DOHH2 (cell line): ENCODE measurements around the gene BCOR.

ENCODE experiments used
- H3F3A ChIP-seq: fragments of 200-600 bp; sonication (generic), shearing (Covaris generic); 2 replicates; pipeline ENCODE4 v1.6.0; 2016; ENCODE audit warnings: antibody characterized with exemption, mild to moderate bottlenecking; ENCODE audit not compliant: control insufficient read depth, insufficient read depth
- H3K27ac ChIP-seq: fragments of 200-600 bp; sonication (generic); 2 replicates; pipeline ENCODE4 v1.5.1; 2014; ENCODE audit warnings: low read depth, mild to moderate bottlenecking, low read length, moderate library complexity
- H3K27me3 ChIP-seq: fragments of 200-600 bp; sonication (generic); 2 replicates; pipeline ENCODE4 v1.6.1; 2014; ENCODE audit warnings: mild to moderate bottlenecking, low read length, mixed read lengths; ENCODE audit not compliant: control insufficient read depth
- H3K36me3 ChIP-seq: fragments of 200-600 bp; sonication (generic); 2 replicates; pipeline ENCODE4 v1.6.1; 2014; ENCODE audit warnings: mild to moderate bottlenecking, low read length, moderate library complexity, mixed read lengths; ENCODE audit not compliant: control insufficient read depth
- H3K4me1 ChIP-seq: fragments of 200-600 bp; sonication (generic); 2 replicates; pipeline ENCODE4 v1.6.1; 2014; ENCODE audit warnings: mild to moderate bottlenecking, low read length, mixed read lengths; ENCODE audit not compliant: control insufficient read depth
- H3K4me2 ChIP-seq: fragments of 200-600 bp; sonication (generic); 2 replicates; pipeline ENCODE4 v1.6.0; 2014; ENCODE audit warnings: mild to moderate bottlenecking, low read length, moderate library complexity
- H3K4me3 ChIP-seq: fragments of 200-600 bp; sonication (generic); 2 replicates; pipeline ENCODE4 v1.5.1; 2014; ENCODE audit warnings: mild to moderate bottlenecking, low read length, mixed read lengths
- H3K79me2 ChIP-seq: fragments of 200-600 bp; sonication (generic); 2 replicates; pipeline ENCODE4 v1.6.1; 2014; ENCODE audit warnings: mild to moderate bottlenecking, low read length, mixed read lengths; ENCODE audit not compliant: control insufficient read depth
- H3K9me2 ChIP-seq: fragments of 200-600 bp; sonication (generic); replicated peaks from 2 replicates; pipeline ENCODE4 v1.6.1; 2014; ENCODE audit warnings: mild to moderate bottlenecking, low read length, mixed read lengths; ENCODE audit not compliant: control insufficient read depth
- H3K9me3 ChIP-seq: fragments of 200-600 bp; sonication (generic); 2 replicates; pipeline ENCODE4 v1.6.1; 2014; ENCODE audit warnings: antibody characterized with exemption, low read length, mixed read lengths; ENCODE audit not compliant: control insufficient read depth, insufficient read depth
- H4K20me1 ChIP-seq: fragments of 200-600 bp; sonication (generic); 2 replicates; pipeline ENCODE4 v1.6.0; 2014; ENCODE audit warnings: low read depth, mild to moderate bottlenecking, antibody characterized with exemption, low read length, moderate library complexity; ENCODE audit not compliant: control insufficient read depth, insufficient read depth
- EZH2phosphoT487 ChIP-seq: fragments of 200-600 bp; sonication (generic); IDR thresholded peaks from 2 replicates; pipeline ENCODE4 v1.6.1; 2017; ENCODE audit warnings: borderline replicate concordance, mild to moderate bottlenecking, antibody characterized with exemption, low read length, moderate library complexity, mixed read lengths
- TF ChIP-seq, protein P1 (sequence below): fragments of 200-600 bp; sonication (generic); IDR thresholded peaks from one replicate; pipeline ENCODE4 v1.5.1; 2014; ENCODE audit warnings: antibody characterized with exemption, mild to moderate bottlenecking, low read depth, low read length; ENCODE audit not compliant: poor library complexity, severe bottlenecking

BCOR gene

DNA sequence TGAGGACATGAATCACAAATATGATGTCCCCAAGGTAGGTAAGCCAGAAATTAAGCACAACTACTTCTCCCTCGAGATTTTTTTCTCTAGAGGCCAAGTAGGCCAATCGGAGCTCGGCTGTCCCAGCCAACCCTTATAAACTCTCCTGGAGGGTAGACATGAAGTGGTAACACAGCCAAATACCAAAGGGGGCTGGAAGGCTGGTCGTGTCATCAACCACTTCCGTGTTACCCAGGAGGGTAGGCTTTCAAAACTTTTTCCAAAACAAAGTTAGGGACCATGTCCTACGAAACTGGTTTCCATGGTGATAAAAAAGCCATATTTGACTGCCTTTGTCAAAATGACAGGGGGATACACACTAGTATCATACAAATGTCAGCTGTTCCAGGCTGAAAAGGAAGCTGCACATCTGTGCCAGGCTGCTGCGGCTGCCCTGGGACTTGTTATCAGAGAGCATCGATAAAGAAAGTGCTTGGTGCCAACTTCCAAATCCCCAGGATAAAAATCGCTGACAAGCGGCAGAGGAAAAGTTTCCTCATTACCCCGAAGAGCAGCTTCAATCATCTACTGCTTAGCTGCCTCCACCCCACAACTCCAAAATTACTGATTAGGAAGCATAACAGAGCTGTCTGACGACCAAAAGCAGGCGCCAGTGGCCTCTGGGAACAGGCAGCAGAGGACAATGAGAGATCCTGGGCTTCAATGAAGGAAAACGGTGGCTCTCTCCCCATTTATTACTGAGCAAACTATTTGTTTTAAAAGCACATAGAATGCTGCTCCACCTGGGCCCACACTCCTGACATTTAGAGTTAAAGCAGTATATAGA lies 20.8 kb downstream of the BCOR start:
- peaks cover 49% of the 10 kb centered on the region for H3K36me3 ChIP-seq
- H3K9me2 ChIP-seq, result no peaks in the 10 kb centered on the region
- no peaks in the 10 kb centered on the region for H3F3A ChIP-seq
- no peak overlapping the region for H3K27ac ChIP-seq
- H3K4me2 ChIP-seq, result no peak overlapping the region
- no peak for TF ChIP-seq EZH2phosphoT487
- TF ChIP-seq, protein P1, sequence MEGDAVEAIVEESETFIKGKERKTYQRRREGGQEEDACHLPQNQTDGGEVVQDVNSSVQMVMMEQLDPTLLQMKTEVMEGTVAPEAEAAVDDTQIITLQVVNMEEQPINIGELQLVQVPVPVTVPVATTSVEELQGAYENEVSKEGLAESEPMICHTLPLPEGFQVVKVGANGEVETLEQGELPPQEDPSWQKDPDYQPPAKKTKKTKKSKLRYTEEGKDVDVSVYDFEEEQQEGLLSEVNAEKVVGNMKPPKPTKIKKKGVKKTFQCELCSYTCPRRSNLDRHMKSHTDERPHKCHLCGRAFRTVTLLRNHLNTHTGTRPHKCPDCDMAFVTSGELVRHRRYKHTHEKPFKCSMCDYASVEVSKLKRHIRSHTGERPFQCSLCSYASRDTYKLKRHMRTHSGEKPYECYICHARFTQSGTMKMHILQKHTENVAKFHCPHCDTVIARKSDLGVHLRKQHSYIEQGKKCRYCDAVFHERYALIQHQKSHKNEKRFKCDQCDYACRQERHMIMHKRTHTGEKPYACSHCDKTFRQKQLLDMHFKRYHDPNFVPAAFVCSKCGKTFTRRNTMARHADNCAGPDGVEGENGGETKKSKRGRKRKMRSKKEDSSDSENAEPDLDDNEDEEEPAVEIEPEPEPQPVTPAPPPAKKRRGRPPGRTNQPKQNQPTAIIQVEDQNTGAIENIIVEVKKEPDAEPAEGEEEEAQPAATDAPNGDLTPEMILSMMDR, result no peak
- H4K20me1 ChIP-seq, result no peaks in the 10 kb centered on the region; the same call in 1 of the 2 replicates
- no peaks in the 10 kb centered on the region for H3K9me3 ChIP-seq
- H3K4me1 ChIP-seq, result no peaks in the 10 kb centered on the region
- H3K27me3 ChIP-seq, result no peaks in the 10 kb centered on the region
- H3K4me3 ChIP-seq, result no peak overlapping the region
- H3K79me2 ChIP-seq, result peaks cover 57% of the 10 kb centered on the region

DNA sequence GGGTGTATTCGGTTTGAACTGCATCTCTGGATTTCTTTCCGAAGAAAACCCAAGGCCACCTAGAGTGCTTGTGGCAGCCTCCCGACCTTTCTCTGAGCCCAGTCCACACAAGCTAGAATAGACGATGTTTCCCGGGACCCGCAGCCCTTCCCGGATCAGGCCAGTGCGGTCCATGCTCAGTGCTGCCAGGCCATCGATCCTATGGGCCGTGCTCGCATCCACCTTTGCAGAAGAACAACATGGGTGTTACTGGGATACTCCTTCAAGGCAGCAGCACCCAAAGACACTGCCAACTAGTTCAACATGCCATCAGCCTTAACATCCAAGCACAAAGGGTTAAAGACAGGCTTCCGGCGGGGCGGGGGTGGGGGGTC lies 22.8 kb downstream of the BCOR start:
- no peaks in the 10 kb centered on the region for H4K20me1 ChIP-seq
- no peak overlapping the region for H3K4me3 ChIP-seq
- peaks cover 49% of the 10 kb centered on the region for H3K79me2 ChIP-seq
- TF ChIP-seq EZH2phosphoT487, result no peak
- TF ChIP-seq, protein P1, result no peak
- no peaks in the 10 kb centered on the region for H3F3A ChIP-seq
- peaks cover 67% of the 10 kb centered on the region for H3K36me3 ChIP-seq
- no peak overlapping the region for H3K27ac ChIP-seq
- no peaks in the 10 kb centered on the region for H3K4me1 ChIP-seq
- no peak overlapping the region for H3K4me2 ChIP-seq
- H3K27me3 ChIP-seq, result no peaks in the 10 kb centered on the region
- H3K9me2 ChIP-seq, result no peaks in the 10 kb centered on the region
- H3K9me3 ChIP-seq, result no peaks in the 10 kb centered on the region

DNA sequence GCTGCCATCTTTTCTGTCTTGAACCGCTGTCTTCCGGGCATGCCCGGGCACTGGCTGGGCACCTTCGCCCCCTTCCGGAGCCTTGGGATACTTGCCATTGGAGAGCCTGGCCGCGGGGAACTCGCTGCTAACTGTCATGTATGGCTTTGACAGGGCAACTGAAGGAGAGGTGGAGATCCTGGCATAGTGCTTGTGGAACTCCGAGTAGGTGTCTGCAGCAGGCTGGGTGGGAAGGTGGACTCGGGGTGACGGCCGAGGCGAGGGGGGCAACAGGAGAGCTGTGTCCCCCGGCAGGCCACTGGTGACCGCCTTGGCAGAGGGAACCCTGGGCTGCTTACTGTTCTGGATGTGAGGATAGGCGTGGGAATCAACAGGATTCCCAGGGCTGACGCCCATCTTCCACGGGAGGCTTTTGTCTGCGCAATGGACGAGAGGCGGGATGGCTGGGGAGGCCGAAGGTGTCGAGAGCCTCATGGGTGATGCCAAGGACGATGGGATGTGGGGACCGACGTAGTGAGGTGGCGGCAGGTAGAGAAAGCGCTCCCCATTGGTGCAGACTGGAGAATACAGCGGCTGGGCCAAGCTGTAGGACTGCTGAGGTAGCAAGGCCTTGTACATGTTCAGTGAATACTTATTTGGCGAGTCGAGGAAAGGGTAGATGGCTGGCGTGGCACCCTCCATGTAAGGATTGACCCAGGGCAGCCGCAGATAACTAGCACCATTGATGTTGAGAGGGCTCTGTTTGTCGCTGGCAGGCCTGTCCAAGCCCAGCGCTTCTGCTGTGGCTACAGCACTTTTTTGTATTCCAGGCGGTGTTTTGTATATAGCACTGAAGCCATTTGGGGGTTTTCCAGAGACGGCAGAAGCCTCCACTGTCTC lies 23.4 kb downstream of the BCOR start:
- H3K27ac ChIP-seq, result no peak overlapping the region

More for the DNA sequence above, 23.4 kb downstream of the BCOR start:
- Histone ChIP-seq H3K79me2 (peaks cover 49% of the 10 kb centered on the region), H3K4me1 (no peaks in the 10 kb centered on the region), H4K20me1 (no peaks in the 10 kb centered on the region), H3K9me3 (no peaks in the 10 kb centered on the region), H3F3A (no peaks in the 10 kb centered on the region), H3K36me3 (peaks cover 73% of the 10 kb centered on the region), H3K9me2 (no peaks in the 10 kb centered on the region), H3K4me2 (no peak overlapping the region), H3K27me3 (no peaks in the 10 kb centered on the region), H3K4me3 (no peak overlapping the region)
- TF ChIP-seq, protein P1, result no peak
- TF ChIP-seq EZH2phosphoT487, result no peak
